ENCODE results near the gene RNF180.
"Not testable (repeated sequence)": the region's sequence is repeated elsewhere in the genome, so short reads cannot be mapped to it uniquely, and the experiment has no call there.

RNF180 gene

GRCh38 chr5:64269164-64269563, 103.5 kb downstream of the RNF180 start:
- no peaks in the 10 kb centered on the region for H3K9me3 ChIP-seq (ENCODE audit: control insufficient read depth, insufficient read depth, low read length)
- no peaks in the 10 kb centered on the region for H3K36me3 ChIP-seq (ENCODE audit: control insufficient read depth, insufficient read depth, low read length)
- no peak overlapping the region for H3K4me3 ChIP-seq (ENCODE audit: low read length)
- no peak overlapping the region for H3K27ac ChIP-seq (ENCODE audit: low read length)
- H3K4me1 ChIP-seq (ENCODE audit: control insufficient read depth, insufficient read depth, low read length): no peaks in the 10 kb centered on the region
- H3K27me3 ChIP-seq (ENCODE audit: control insufficient read depth, insufficient read depth, low read length): no peaks in the 10 kb centered on the region
- DNase-seq (ENCODE audit: low read depth, low spot score): no peak
- WGBS (ENCODE audit: insufficient coverage, insufficient read length): no CpG with 5 or more reads among the region's 4 CpGs

DNA sequence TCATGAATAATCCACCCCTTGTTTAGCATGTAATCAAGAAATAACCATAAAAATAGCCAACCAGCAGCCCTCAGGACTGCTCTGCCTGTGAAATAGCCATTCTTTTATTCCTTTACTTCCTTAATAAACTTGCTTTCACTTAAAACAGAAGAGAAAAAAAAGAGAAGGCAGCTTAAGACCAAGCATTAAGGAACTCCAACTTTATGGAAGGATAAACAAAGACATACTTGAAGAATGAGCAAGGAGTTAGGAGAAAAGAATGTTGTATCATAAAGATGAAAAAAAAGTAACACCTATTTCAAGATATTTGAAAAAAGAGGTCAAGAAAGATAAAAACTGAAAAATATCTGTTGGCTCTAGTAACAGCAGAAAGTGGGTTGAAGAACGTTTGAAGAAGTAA, 107.6 kb downstream of the RNF180 start:
- no peak overlapping the region for H3K4me3 ChIP-seq (ENCODE audit: low read length)
- H3K36me3 ChIP-seq (ENCODE audit: control insufficient read depth, insufficient read depth, low read length): no peaks in the 10 kb centered on the region

GRCh38 chr5:64285188-64286130, 119.8 kb downstream of the RNF180 start:
- no peak for DNase-seq (ENCODE audit: low read depth, low spot score)
- H3K9me3 ChIP-seq (ENCODE audit: control insufficient read depth, insufficient read depth, low read length): no peaks in the 10 kb centered on the region
- H3K4me3 ChIP-seq (ENCODE audit: low read length): no peak overlapping the region
- H3K4me1 ChIP-seq (ENCODE audit: control insufficient read depth, insufficient read depth, low read length): 0 out of 2 replicates have a peak, but pooled peaks cover 1% of the 10 kb centered on the region
- H3K27me3 ChIP-seq (ENCODE audit: control insufficient read depth, insufficient read depth, low read length): no peaks in the 10 kb centered on the region
- H3K36me3 ChIP-seq (ENCODE audit: control insufficient read depth, insufficient read depth, low read length): no peaks in the 10 kb centered on the region
- H3K27ac ChIP-seq (ENCODE audit: low read length): no peak overlapping the region
- no CpG with 5 or more reads among the region's 8 CpGs for WGBS (ENCODE audit: insufficient coverage, insufficient read length)

More for the DNA sequence above, 107.6 kb downstream of the RNF180 start:
- Histone ChIP-seq H3K9me3 (ENCODE audit: control insufficient read depth, insufficient read depth, low read length) (no peaks in the 10 kb centered on the region), H3K4me1 (ENCODE audit: control insufficient read depth, insufficient read depth, low read length) (no peaks in the 10 kb centered on the region), H3K27me3 (ENCODE audit: control insufficient read depth, insufficient read depth, low read length) (no peaks in the 10 kb centered on the region), H3K27ac (ENCODE audit: low read length) (no peak overlapping the region)
- no peak for DNase-seq (ENCODE audit: low read depth, low spot score)
- no CpG with 5 or more reads among the region's 1 CpG for WGBS (ENCODE audit: insufficient coverage, insufficient read length)

GRCh38 chr5:64286381-64286780, 120.7 kb downstream of the RNF180 start:
- no peak for DNase-seq (ENCODE audit: low read depth, low spot score)
- Histone ChIP-seq H3K9me3 (ENCODE audit: control insufficient read depth, insufficient read depth, low read length) (no peaks in the 10 kb centered on the region), H3K27ac (ENCODE audit: low read length) (no peak overlapping the region), H3K27me3 (ENCODE audit: control insufficient read depth, insufficient read depth, low read length) (no peaks in the 10 kb centered on the region), H3K36me3 (ENCODE audit: control insufficient read depth, insufficient read depth, low read length) (no peaks in the 10 kb centered on the region), H3K4me3 (ENCODE audit: low read length) (no peak overlapping the region), H3K4me1 (ENCODE audit: control insufficient read depth, insufficient read depth, low read length) (0 out of 2 replicates have a peak, but pooled peaks cover 1% of the 10 kb centered on the region)
- no CpG with 5 or more reads among the region's 1 CpG for WGBS (ENCODE audit: insufficient coverage, insufficient read length)

- H3K4me1 ChIP-seq (ENCODE audit: control insufficient read depth, insufficient read depth, low read length); H3K9me3 ChIP-seq (ENCODE audit: control insufficient read depth, insufficient read depth, low read length); H3K36me3 ChIP-seq (ENCODE audit: control insufficient read depth, insufficient read depth, low read length); H3K27ac ChIP-seq (ENCODE audit: low read length); H3K4me3 ChIP-seq (ENCODE audit: low read length); H3K27me3 ChIP-seq (ENCODE audit: control insufficient read depth, insufficient read depth, low read length); DNase-seq (ENCODE audit: low read depth, low spot score): not testable (repeated sequence)
- WGBS (ENCODE audit: insufficient coverage, insufficient read length): no CpG with 5 or more reads among the region's 2 CpGs
Measured at GRCh38 chr5:64288496-64288895, 122.9 kb downstream of the RNF180 start.

- DNase-seq (ENCODE audit: low read depth, low spot score): no peak
- H3K27ac ChIP-seq (ENCODE audit: low read length): no peak overlapping the region
- H3K27me3 ChIP-seq (ENCODE audit: control insufficient read depth, insufficient read depth, low read length): no peaks in the 10 kb centered on the region
- H3K36me3 ChIP-seq (ENCODE audit: control insufficient read depth, insufficient read depth, low read length): no peaks in the 10 kb centered on the region
- WGBS (ENCODE audit: insufficient coverage, insufficient read length): no CpG with 5 or more reads among the region's 3 CpGs
- H3K4me1 ChIP-seq (ENCODE audit: control insufficient read depth, insufficient read depth, low read length): no peaks in the 10 kb centered on the region
- no peaks in the 10 kb centered on the region for H3K9me3 ChIP-seq (ENCODE audit: control insufficient read depth, insufficient read depth, low read length)
- H3K4me3 ChIP-seq (ENCODE audit: low read length): no peak overlapping the region
Measured at GRCh38 chr5:64292611-64293215, 127.1 kb downstream of the RNF180 start.

DNA sequence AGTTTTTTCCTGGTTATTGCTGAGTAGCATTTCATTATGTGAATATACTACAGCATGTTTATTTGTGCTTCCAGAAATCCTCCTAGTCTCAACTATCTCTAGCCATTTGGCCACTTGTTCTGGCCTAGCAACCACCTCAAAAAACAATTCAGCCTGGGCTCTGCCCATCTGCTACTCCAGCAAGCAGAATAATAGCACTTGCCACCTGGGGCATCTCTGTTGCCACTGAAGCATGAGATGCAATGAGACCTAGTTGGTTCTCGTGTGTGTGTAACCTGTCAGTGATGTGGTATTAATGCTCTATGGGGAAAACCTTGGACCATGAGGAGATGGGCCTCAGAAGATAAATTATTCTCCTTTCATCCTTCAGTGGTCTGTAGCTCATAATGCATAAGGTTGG, 129.5 kb downstream of the RNF180 start:
- Histone ChIP-seq H3K4me3 (ENCODE audit: low read length) (no peak overlapping the region), H3K36me3 (ENCODE audit: control insufficient read depth, insufficient read depth, low read length) (no peaks in the 10 kb centered on the region), H3K9me3 (ENCODE audit: control insufficient read depth, insufficient read depth, low read length) (no peaks in the 10 kb centered on the region), H3K27me3 (ENCODE audit: control insufficient read depth, insufficient read depth, low read length) (no peaks in the 10 kb centered on the region), H3K27ac (ENCODE audit: low read length) (no peak overlapping the region), H3K4me1 (ENCODE audit: control insufficient read depth, insufficient read depth, low read length) (no peaks in the 10 kb centered on the region)
- no peak for DNase-seq (ENCODE audit: low read depth, low spot score)
- WGBS (ENCODE audit: insufficient coverage, insufficient read length): no CpG with 5 or more reads among the region's 1 CpG

DNA sequence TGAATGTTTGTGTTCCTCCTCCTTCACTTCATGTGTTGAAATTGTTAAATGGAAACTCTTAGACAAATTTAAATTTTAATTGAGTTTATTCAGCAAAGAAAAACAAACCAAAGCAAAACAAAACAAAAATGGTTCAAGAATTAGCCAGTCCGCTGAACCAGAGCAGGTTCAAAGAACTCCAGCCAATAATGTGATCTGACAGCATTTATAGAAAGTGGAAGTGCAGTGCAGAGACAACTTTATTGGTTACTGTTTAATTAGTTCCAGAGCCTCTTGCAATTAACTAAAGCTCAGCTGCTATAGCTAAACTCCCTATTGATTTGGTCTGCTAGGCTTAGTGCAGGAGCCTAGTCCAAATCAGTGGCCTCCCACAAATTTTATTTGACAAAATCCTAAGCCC, 132.9 kb downstream of the RNF180 start:
- H3K36me3 ChIP-seq (ENCODE audit: control insufficient read depth, insufficient read depth, low read length): no peaks in the 10 kb centered on the region
- WGBS (ENCODE audit: insufficient coverage, insufficient read length): no CpG with 5 or more reads among the region's 1 CpG
- no peak overlapping the region for H3K27ac ChIP-seq (ENCODE audit: low read length)
- no peak for DNase-seq (ENCODE audit: low read depth, low spot score)
- no peak overlapping the region for H3K4me3 ChIP-seq (ENCODE audit: low read length)
- H3K4me1 ChIP-seq (ENCODE audit: control insufficient read depth, insufficient read depth, low read length): no peaks in the 10 kb centered on the region
- no peaks in the 10 kb centered on the region for H3K9me3 ChIP-seq (ENCODE audit: control insufficient read depth, insufficient read depth, low read length)
- H3K27me3 ChIP-seq (ENCODE audit: control insufficient read depth, insufficient read depth, low read length): no peaks in the 10 kb centered on the region

- WGBS (ENCODE audit: insufficient coverage, insufficient read length): no CpG with 5 or more reads among the region's 2 CpGs
- no peak for DNase-seq (ENCODE audit: low read depth, low spot score)
- Histone ChIP-seq H3K36me3 (ENCODE audit: control insufficient read depth, insufficient read depth, low read length) (no peaks in the 10 kb centered on the region), H3K27me3 (ENCODE audit: control insufficient read depth, insufficient read depth, low read length) (no peaks in the 10 kb centered on the region), H3K9me3 (ENCODE audit: control insufficient read depth, insufficient read depth, low read length) (no peaks in the 10 kb centered on the region), H3K4me3 (ENCODE audit: low read length) (no peak overlapping the region), H3K27ac (ENCODE audit: low read length) (no peak overlapping the region), H3K4me1 (ENCODE audit: control insufficient read depth, insufficient read depth, low read length) (no peaks in the 10 kb centered on the region)
Measured at GRCh38 chr5:64299805-64300204, 134.2 kb downstream of the RNF180 start.

- Histone ChIP-seq H3K27me3 (ENCODE audit: control insufficient read depth, insufficient read depth, low read length) (no peaks in the 10 kb centered on the region), H3K36me3 (ENCODE audit: control insufficient read depth, insufficient read depth, low read length) (no peaks in the 10 kb centered on the region), H3K9me3 (ENCODE audit: control insufficient read depth, insufficient read depth, low read length) (no peaks in the 10 kb centered on the region), H3K27ac (ENCODE audit: low read length) (no peak overlapping the region), H3K4me3 (ENCODE audit: low read length) (no peak overlapping the region), H3K4me1 (ENCODE audit: control insufficient read depth, insufficient read depth, low read length) (no peaks in the 10 kb centered on the region)
- no peak for DNase-seq (ENCODE audit: low read depth, low spot score)
Measured at GRCh38 chr5:64301566-64301965, 135.9 kb downstream of the RNF180 start.
